HG03159 (cell line): Measurements from ENCODE around the gene USP26.
"Not testable (repeated sequence)": the region's sequence is repeated elsewhere in the genome, so short reads cannot be mapped to it uniquely, and the experiment has no call there.

Experiments used
- ATAC-seq: cut with Tn5 transposase; IDR thresholded peaks from one replicate; pipeline ENCODE4 v1.9.1; 2021; ENCODE audit warnings: mild to moderate bottlenecking, moderate library complexity; ENCODE audit not compliant: unreplicated experiment

The USP26 gene

GRCh38 chrX:133044145-133044786 is 52.6 kb downstream of the USP26 start:
- not testable (repeated sequence) for ATAC-seq

- ATAC-seq = no peak
Measured at GRCh38 chrX:133042260-133042659, 54.6 kb downstream of the USP26 start.

- ATAC-seq = no peak
Measured at GRCh38 chrX:133033010-133033409, 63.9 kb downstream of the USP26 start.

GRCh38 chrX:133018229-133018628 is 78.7 kb downstream of the USP26 start:
- ATAC-seq = no peak

- ATAC-seq = no peak
Measured at GRCh38 chrX:133007458-133007857, 89.5 kb downstream of the USP26 start.

- no peak for ATAC-seq
Measured at GRCh38 chrX:133005616-133006015, 91.3 kb downstream of the USP26 start.

- no peak for ATAC-seq
Measured at GRCh38 chrX:133005042-133005441, 91.9 kb downstream of the USP26 start.

- ATAC-seq = no peak
Measured at GRCh38 chrX:132999209-132999608, 97.7 kb downstream of the USP26 start.

- ATAC-seq = no peak
Measured at GRCh38 chrX:132990835-132991234, 106.1 kb downstream of the USP26 start.

GRCh38 chrX:132986556-132986955 is 110.4 kb downstream of the USP26 start:
- no peak for ATAC-seq

GRCh38 chrX:132984058-132984650 is 112.8 kb downstream of the USP26 start:
- no peak for ATAC-seq

- no peak for ATAC-seq
Measured at GRCh38 chrX:132983496-132983895, 113.4 kb downstream of the USP26 start.

GRCh38 chrX:132980035-132980434 is 116.9 kb downstream of the USP26 start:
- not testable (repeated sequence) for ATAC-seq
